GM19239 (cell line): ENCODE measurements around the gene CCL22.

Source experiments
- DNase-seq: peaks from one replicate; pipeline ENCODE4 v3.0.0; 2011; ENCODE audit warnings: low spot score; ENCODE audit not compliant: insufficient read length
- FAIRE-seq: peaks from 2 replicates; lab custom pipeline; 2011; peaks lifted over from hg19 to GRCh38; lab: Jason Lieb, UNC

The CCL22 gene

GRCh38 chr16:57413733-57414132, 55.1 kb downstream of the CCL22 start:
- DNase-seq = no peak

More at GRCh38 chr16:57413733-57414132, 55.1 kb downstream of the CCL22 start:
- no peak for FAIRE-seq
